ENCODE results near the gene NAP1L4.

DNA sequence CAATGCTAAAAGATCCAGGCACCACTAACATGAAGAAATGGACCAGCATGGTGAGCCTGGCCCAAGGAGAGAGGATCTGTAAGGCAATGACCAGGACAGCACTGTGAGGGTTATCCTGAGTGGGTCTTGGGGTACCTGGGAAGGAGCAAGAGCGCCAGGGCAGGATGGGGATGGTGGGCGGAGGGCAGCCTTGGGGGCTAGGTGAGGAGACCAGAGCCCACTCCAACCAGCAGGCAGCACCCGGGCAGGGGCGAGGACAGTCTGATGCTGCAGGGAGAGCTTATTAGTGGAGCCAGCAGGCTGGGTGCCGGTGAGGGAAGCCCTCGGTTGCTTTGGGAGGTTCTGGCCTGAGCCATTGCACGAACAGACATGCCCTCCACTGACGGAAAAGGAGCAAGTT, 10.7 kb upstream of the NAP1L4 start:
- TF ChIP-seq, protein P1, sequence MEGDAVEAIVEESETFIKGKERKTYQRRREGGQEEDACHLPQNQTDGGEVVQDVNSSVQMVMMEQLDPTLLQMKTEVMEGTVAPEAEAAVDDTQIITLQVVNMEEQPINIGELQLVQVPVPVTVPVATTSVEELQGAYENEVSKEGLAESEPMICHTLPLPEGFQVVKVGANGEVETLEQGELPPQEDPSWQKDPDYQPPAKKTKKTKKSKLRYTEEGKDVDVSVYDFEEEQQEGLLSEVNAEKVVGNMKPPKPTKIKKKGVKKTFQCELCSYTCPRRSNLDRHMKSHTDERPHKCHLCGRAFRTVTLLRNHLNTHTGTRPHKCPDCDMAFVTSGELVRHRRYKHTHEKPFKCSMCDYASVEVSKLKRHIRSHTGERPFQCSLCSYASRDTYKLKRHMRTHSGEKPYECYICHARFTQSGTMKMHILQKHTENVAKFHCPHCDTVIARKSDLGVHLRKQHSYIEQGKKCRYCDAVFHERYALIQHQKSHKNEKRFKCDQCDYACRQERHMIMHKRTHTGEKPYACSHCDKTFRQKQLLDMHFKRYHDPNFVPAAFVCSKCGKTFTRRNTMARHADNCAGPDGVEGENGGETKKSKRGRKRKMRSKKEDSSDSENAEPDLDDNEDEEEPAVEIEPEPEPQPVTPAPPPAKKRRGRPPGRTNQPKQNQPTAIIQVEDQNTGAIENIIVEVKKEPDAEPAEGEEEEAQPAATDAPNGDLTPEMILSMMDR (IDR thresholded peaks at IDR 0.05) = no peak
- TF ChIP-seq EZH2 (IDR thresholded peaks at IDR 0.05; ENCODE audit: borderline replicate concordance, insufficient read depth, low read depth, low read length, poor library complexity, severe bottlenecking) = no peak

Data from B cell (primary cell).